ENCODE results near the gene CCL18. TPM values are rescaled to one million over a fixed set of nuclear protein-coding genes. Genes with fewer than 3 reads are reported as not detected.

CCL18 gene
- total RNA-seq, 2 experiments from 2014 or later, result not detected

- ChIA-PET CTCF (ENCODE audit: unreplicated experiment) (no interaction called here), POLR2A (no interaction called here)
- no peak for DNase-seq (ENCODE audit: low spot score)
- no peaks in the 10 kb centered on the region for H3K9me3 ChIP-seq (ENCODE audit: low read length)
- H3K79me2 ChIP-seq (ENCODE audit: insufficient read depth, low read depth, low read length), result no peaks in the 10 kb centered on the region
- no peak overlapping the region for H3K27ac ChIP-seq (ENCODE audit: low read depth, low read length, poor library complexity, severe bottlenecking)
- no peaks in the 10 kb centered on the region for H3K9me2 ChIP-seq (ENCODE audit: insufficient read depth, low read length)
- no TSS peak for BruUV-seq (replicated peaks)
- no peaks in the 10 kb centered on the region for H4K20me1 ChIP-seq (ENCODE audit: insufficient read depth, low read length)
- H3K36me3 ChIP-seq (ENCODE audit: insufficient read depth, low read length), result no peaks in the 10 kb centered on the region
- intact Hi-C loops (cut with micrococcal nuclease; ENCODE audit: unreplicated experiment), result no loop called here
- TF ChIP-seq EZH2phosphoT487 (IDR thresholded peaks at IDR 0.05; ENCODE audit: borderline replicate concordance, low read depth, low read length) (no peak), CTCF (conservative IDR thresholded peaks at IDR 0.05; ENCODE audit: low read length) (no peak)
- H3K4me1 ChIP-seq (ENCODE audit: insufficient read depth, low read length, poor library complexity, severe bottlenecking), result no peaks in the 10 kb centered on the region
- H3K4me2 ChIP-seq (ENCODE audit: low read length), result no peak overlapping the region
- H2AFZ ChIP-seq (ENCODE audit: low read length), result no peak overlapping the region
- H3K4me3 ChIP-seq (ENCODE audit: low read depth, low read length, poor library complexity, severe bottlenecking), result no peak overlapping the region
These were observed 2.4 kb downstream of the CCL18 start for GRCh38 chr17:36066365-36066985.

- POLR2A ChIA-PET, result interaction anchor here (1.0 kb wide), 1 partner anchor 93 kb away, joined by 3 read pairs; no protein-coding TSS in a partner anchor
These were observed 4.5 kb downstream of the CCL18 start for GRCh38 chr17:36068524-36068923.

More at GRCh38 chr17:36068524-36068923, 4.5 kb downstream of the CCL18 start:
- no peak overlapping the region for H3K27ac ChIP-seq (ENCODE audit: low read depth, low read length, poor library complexity, severe bottlenecking)
- H2AFZ ChIP-seq (ENCODE audit: low read length), result no peak overlapping the region
- no peaks in the 10 kb centered on the region for H3K9me3 ChIP-seq (ENCODE audit: low read length)
- no peak overlapping the region for H3K4me3 ChIP-seq (ENCODE audit: low read depth, low read length, poor library complexity, severe bottlenecking)
- H3K36me3 ChIP-seq (ENCODE audit: insufficient read depth, low read length), result no peaks in the 10 kb centered on the region
- BruUV-seq (replicated peaks), result no TSS peak
- no peaks in the 10 kb centered on the region for H4K20me1 ChIP-seq (ENCODE audit: insufficient read depth, low read length)
- intact Hi-C loops (cut with micrococcal nuclease; ENCODE audit: unreplicated experiment), result no loop called here
- no peak overlapping the region for H3K4me2 ChIP-seq (ENCODE audit: low read length)
- CTCF ChIA-PET (ENCODE audit: unreplicated experiment), result no interaction called here
- no peaks in the 10 kb centered on the region for H3K79me2 ChIP-seq (ENCODE audit: insufficient read depth, low read depth, low read length)
- no peak for DNase-seq (ENCODE audit: low spot score)
- no peaks in the 10 kb centered on the region for H3K4me1 ChIP-seq (ENCODE audit: insufficient read depth, low read length, poor library complexity, severe bottlenecking)
- H3K9me2 ChIP-seq (ENCODE audit: insufficient read depth, low read length), result no peaks in the 10 kb centered on the region
- no peak for TF ChIP-seq CTCF (conservative IDR thresholded peaks at IDR 0.05; ENCODE audit: low read length)
- no peak for TF ChIP-seq EZH2phosphoT487 (IDR thresholded peaks at IDR 0.05; ENCODE audit: borderline replicate concordance, low read depth, low read length)
